GM23248 (cell line): ENCODE results near the gene ARSA.

Experiments
- EZH2 ChIP-seq: fragments of 200-600 bp; sonication (generic); IDR thresholded peaks from 2 replicates; pipeline ENCODE4 v1.6.1; 2018; ENCODE audit warnings: antibody characterized with exemption, mild to moderate bottlenecking; ENCODE audit not compliant: insufficient read depth, poor library complexity, severe bottlenecking
- EZH2phosphoT487 ChIP-seq: fragments of 200-600 bp; sonication (generic); IDR thresholded peaks from 2 replicates; pipeline ENCODE4 v1.6.1; 2018; ENCODE audit warnings: antibody characterized with exemption, moderate library complexity, mild to moderate bottlenecking, low read depth; ENCODE audit not compliant: insufficient read depth

GRCh38 chr22:50621356-50621880, 6.5 kb downstream of the ARSA start:
- no peak for TF ChIP-seq EZH2phosphoT487
- no peak for TF ChIP-seq EZH2
